Left ventricle myocardium inferior (tissue), 1 donor: ENCODE data around the gene SH3BP2. TPM values are rescaled to one million over a fixed set of nuclear protein-coding genes. Genes with fewer than 3 reads are reported as not detected.

Source experiments
- DNase-seq: peaks from one replicate; pipeline ENCODE4 v3.0.0-alpha.2; 2020
- H3K27ac ChIP-seq: fragments of 200-600 bp; replicated peaks from 2 replicates; pipeline ENCODE4 v1.8.0; 2021
- H3K27me3 ChIP-seq: fragments of 200-600 bp; 2 replicates; pipeline ENCODE4 v1.8.0; 2021; ENCODE audit warnings: low read depth
- H3K36me3 ChIP-seq: fragments of 200-600 bp; 2 replicates; pipeline ENCODE4 v1.8.0; 2021
- H3K4me1 ChIP-seq: fragments of 200-600 bp; 2 replicates; pipeline ENCODE4 v1.8.0; 2021
- H3K4me3 ChIP-seq: fragments of 200-600 bp; 2 replicates; pipeline ENCODE4 v1.8.0; 2021; ENCODE audit warnings: mild to moderate bottlenecking, moderate library complexity
- H3K9me3 ChIP-seq: fragments of 200-600 bp; replicated peaks from 2 replicates; pipeline ENCODE4 v1.8.0; 2021
- intact Hi-C: fragments of 100-400 bp; cut with micrococcal nuclease; formaldehyde crosslinking; loops from one replicate; pipeline ENCODE4 v1.11.0; 2022
- total RNA-seq: library from RNA; stranded (reverse); fragmentation: NEBNext Ultra II Directional; extraction: Animal tissue kit (Norgen Biotek cat#: 25700); gene quantifications from one replicate; pipeline ENCODE4 v1.2.1, GENCODE V29; 2021
- TF ChIP-seq, protein P1 (sequence below): fragments of 200-600 bp; IDR thresholded peaks from 2 replicates; pipeline ENCODE4 v1.8.0; 2021; ENCODE audit warnings: antibody characterized with exemption, mild to moderate bottlenecking, borderline replicate concordance
- donor health status: DM: no; HTN: yes; CAD: no; lungs with severe emphysema.

The SH3BP2 gene
- total RNA-seq, 1 donor from 2014 or later, result 24.7 TPM

DNA sequence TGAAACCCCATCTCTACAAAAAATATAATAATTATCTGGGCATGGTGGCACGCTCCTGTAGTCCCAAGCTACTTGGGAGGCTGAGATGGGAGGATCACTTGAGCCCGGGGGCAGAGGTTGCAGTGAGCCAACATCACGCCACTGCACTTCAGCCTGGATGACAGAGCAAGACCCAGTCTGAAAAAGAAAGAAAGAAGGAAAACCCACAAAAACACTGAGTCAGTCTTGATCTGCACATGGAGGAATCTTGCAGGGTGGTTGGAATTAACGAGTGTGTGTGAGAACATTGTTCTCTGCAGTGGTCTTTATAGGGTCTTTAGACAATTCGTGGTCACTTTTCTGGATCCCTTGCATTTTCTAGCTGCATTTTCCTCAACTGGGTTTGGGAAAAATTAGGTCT lies 74.0 kb downstream of the SH3BP2 start:
- no peak for DNase-seq
- intact Hi-C loops, result no loop called here
- no peaks in the 10 kb centered on the region for H3K27me3 ChIP-seq
- TF ChIP-seq, protein P1, sequence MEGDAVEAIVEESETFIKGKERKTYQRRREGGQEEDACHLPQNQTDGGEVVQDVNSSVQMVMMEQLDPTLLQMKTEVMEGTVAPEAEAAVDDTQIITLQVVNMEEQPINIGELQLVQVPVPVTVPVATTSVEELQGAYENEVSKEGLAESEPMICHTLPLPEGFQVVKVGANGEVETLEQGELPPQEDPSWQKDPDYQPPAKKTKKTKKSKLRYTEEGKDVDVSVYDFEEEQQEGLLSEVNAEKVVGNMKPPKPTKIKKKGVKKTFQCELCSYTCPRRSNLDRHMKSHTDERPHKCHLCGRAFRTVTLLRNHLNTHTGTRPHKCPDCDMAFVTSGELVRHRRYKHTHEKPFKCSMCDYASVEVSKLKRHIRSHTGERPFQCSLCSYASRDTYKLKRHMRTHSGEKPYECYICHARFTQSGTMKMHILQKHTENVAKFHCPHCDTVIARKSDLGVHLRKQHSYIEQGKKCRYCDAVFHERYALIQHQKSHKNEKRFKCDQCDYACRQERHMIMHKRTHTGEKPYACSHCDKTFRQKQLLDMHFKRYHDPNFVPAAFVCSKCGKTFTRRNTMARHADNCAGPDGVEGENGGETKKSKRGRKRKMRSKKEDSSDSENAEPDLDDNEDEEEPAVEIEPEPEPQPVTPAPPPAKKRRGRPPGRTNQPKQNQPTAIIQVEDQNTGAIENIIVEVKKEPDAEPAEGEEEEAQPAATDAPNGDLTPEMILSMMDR, result no peak
- H3K27ac ChIP-seq, result peak overlapping the region; percentile 76
- H3K4me3 ChIP-seq, result no peak overlapping the region
- no peaks in the 10 kb centered on the region for H3K36me3 ChIP-seq
- no peaks in the 10 kb centered on the region for H3K9me3 ChIP-seq
- H3K4me1 ChIP-seq, result peaks cover 100% of the 10 kb centered on the region

DNA sequence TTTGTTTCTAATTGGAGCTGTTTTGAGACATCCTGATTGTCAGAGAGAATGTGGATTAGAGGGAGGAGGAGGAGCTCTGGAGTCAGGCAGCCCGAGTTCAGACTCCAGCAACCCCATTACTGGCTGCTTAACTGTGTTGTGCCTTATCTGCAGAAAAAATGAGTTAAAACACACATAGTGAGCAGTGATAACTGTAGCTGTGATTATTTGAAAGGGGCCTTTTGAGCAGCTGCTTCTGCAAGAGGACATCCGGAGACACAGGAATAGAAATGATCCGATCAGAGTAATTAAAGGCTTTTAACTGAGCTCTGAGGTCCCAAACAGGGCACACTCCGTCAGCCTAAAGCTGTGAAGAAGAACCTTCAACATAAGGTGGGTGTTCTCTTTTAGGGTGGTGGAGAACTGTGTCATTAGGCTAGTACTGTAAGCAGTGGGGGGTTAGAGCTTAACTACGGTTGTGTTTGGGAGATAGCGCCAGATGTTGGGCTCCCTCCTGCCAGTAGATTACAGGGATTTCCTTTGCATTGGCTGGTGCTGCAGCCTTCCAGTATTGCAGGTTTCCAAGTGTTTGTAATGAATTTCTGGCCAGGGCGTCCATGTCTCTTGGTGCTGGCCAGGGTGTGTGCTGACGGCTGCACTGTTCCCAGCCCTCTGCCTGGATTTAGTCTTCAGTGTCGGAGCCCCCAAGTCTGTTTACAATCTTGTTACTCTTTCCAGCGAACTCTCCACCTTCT lies 75.0 kb downstream of the SH3BP2 start:
- no peaks in the 10 kb centered on the region for H3K27me3 ChIP-seq

DNA sequence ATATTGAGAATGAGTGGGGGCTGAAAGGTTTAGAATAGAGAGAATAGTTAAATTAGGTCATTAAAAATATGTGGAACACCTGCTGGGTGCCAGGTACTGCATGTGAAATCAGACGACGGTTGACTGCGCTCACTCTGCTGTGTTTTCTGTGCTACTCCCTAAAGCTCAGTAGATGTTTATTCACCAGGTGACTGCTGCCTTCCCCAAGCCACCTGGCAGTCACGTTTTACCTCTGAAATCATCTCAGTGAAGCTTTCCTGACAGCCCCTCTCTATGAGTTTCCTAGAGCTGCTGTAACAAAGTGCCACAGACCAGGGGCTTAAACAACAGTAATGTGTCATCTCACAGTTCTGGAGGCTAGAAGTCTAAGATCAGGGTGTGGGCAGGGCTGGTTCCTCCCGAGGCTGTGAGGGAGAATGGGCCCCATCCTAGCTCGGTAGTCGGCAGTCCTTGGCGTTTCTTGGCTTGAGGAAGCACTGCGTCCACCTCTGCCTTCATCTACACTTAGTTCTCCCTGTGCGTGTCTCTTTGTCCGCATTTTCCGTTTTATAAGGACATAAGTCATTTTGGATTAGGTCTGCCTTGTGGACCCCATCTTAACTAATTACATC lies 76.1 kb downstream of the SH3BP2 start:
- DNase-seq, result no peak
- Histone ChIP-seq H3K9me3 (no peaks in the 10 kb centered on the region), H3K4me3 (peak overlapping the region; percentile 59), H3K36me3 (no peaks in the 10 kb centered on the region), H3K27ac (peak overlapping the region; percentile 76), H3K27me3 (no peaks in the 10 kb centered on the region), H3K4me1 (peaks cover 100% of the 10 kb centered on the region)
- TF ChIP-seq, protein P1, result no peak
- intact Hi-C loops, result no loop called here

More for the DNA sequence above, 75.0 kb downstream of the SH3BP2 start:
- TF ChIP-seq, protein P1, result no peak
- H3K36me3 ChIP-seq, result no peaks in the 10 kb centered on the region
- intact Hi-C loops, result no loop called here
- peaks cover 100% of the 10 kb centered on the region for H3K4me1 ChIP-seq
- peak; percentile 33 for DNase-seq
- H3K4me3 ChIP-seq, result peak overlapping the region; percentile 59
- H3K9me3 ChIP-seq, result no peaks in the 10 kb centered on the region
- peak overlapping the region; percentile 76 for H3K27ac ChIP-seq

DNA sequence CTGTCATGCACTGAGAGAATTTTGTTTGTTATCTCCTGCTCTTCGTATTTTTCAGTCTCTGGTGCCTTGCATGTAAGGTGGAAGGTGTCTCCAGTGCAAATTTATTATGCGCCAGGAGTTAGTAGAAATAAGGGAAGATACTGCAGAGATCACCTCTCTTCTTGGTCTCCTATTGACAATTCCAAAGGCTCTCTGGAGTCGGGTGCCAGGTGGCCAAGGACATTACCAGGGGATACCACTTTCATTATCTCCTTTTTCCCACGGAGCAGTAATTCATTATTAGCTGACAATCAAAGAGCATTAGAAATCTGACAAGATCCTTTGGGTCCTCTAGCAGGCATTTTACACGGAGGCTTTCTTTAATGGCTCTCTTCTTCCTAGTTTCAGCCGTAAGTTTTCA lies 76.8 kb downstream of the SH3BP2 start:
- Histone ChIP-seq H3K4me1 (peaks cover 100% of the 10 kb centered on the region), H3K4me3 (peak overlapping the region; percentile 59), H3K27me3 (no peaks in the 10 kb centered on the region), H3K36me3 (no peaks in the 10 kb centered on the region), H3K27ac (peak overlapping the region; percentile 76), H3K9me3 (no peaks in the 10 kb centered on the region)
- DNase-seq, result no peak
- intact Hi-C loops, result no loop called here
- TF ChIP-seq, protein P1, result no peak

DNA sequence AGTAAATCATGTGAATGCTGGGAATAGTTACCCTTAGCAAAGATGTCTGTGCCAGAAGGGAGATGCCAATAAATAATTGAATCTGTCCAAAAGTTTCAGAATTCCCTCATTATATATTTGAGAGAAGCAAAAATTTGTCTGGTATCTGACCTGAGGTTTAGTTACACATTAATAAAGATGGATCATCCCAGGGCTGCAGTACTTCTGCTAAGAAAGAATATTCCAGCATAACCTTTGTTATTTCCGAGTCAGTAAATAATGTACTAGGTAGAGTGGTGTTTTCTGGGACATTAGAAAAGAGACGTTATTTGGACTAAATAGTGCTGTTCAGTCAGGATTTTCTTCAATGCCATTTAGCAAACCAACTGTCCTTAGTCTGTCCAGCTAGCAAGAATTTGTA lies 77.2 kb downstream of the SH3BP2 start:
- Histone ChIP-seq H3K4me1 (peaks cover 100% of the 10 kb centered on the region), H3K9me3 (no peaks in the 10 kb centered on the region), H3K27me3 (no peaks in the 10 kb centered on the region), H3K4me3 (peak overlapping the region; percentile 59), H3K36me3 (no peaks in the 10 kb centered on the region), H3K27ac (peak overlapping the region; percentile 76)
- TF ChIP-seq, protein P1, result no peak
- DNase-seq, result no peak
- intact Hi-C loops, result no loop called here
